NB4 (cell line): Measurements from ENCODE around the gene OSBPL8.
A peak's percentile ranks its signal among the peaks of the same experiment; 100 is the strongest.

ENCODE experiments used
- DNase-seq: peaks from one replicate; pipeline ENCODE4 v3.0.0; 2010; ENCODE audit warnings: low read depth
- H3K4me3 ChIP-seq: one replicate; pipeline ENCODE4 v1.5.1; 2011; ENCODE audit warnings: mild to moderate bottlenecking, low read depth, low read length, moderate library complexity
- MYC ChIP-seq: IDR thresholded peaks from 2 replicates; pipeline ENCODE4 v1.6.1; 2011; ENCODE audit warnings: low read depth, low read length
- POLR2A ChIP-seq: IDR thresholded peaks from 2 replicates; pipeline ENCODE4 v1.6.1; 2011; ENCODE audit warnings: mild to moderate bottlenecking; ENCODE audit not compliant: insufficient read length; ENCODE audit errors: extremely low read depth
- TF ChIP-seq, protein P1 (sequence below): IDR thresholded peaks from 2 replicates; pipeline ENCODE4 v1.6.1; 2011; ENCODE audit warnings: low read depth, low read length
- TF ChIP-seq, protein P2 (sequence below): IDR thresholded peaks from one replicate; pipeline ENCODE4 v1.5.1; 2012; ENCODE audit warnings: low read depth, low read length

OSBPL8 gene

DNA sequence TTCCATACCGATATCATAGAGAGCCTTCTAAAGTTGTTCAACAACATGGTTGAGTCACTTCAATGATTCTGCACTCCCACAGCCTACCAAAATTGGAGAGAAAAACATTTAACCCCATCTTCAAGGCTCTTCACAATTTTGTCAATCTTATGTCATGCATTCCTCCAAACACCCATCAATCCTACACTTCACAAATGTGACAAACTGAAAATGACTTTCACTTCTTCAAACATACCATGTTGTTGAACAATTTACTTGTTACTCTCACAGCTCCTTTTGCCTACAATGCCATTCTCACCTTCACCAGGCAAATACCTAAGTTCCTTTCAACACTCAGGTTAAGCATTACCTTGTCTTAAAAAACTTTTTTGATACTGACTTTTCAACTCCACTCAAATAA lies 88.0 kb downstream of the OSBPL8 start:
- H3K4me3 ChIP-seq: no peak overlapping the region
- no peak for DNase-seq
- TF ChIP-seq, protein P1, sequence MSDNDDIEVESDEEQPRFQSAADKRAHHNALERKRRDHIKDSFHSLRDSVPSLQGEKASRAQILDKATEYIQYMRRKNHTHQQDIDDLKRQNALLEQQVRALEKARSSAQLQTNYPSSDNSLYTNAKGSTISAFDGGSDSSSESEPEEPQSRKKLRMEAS: no peak
- TF ChIP-seq POLR2A: no peak
- TF ChIP-seq, protein P2, sequence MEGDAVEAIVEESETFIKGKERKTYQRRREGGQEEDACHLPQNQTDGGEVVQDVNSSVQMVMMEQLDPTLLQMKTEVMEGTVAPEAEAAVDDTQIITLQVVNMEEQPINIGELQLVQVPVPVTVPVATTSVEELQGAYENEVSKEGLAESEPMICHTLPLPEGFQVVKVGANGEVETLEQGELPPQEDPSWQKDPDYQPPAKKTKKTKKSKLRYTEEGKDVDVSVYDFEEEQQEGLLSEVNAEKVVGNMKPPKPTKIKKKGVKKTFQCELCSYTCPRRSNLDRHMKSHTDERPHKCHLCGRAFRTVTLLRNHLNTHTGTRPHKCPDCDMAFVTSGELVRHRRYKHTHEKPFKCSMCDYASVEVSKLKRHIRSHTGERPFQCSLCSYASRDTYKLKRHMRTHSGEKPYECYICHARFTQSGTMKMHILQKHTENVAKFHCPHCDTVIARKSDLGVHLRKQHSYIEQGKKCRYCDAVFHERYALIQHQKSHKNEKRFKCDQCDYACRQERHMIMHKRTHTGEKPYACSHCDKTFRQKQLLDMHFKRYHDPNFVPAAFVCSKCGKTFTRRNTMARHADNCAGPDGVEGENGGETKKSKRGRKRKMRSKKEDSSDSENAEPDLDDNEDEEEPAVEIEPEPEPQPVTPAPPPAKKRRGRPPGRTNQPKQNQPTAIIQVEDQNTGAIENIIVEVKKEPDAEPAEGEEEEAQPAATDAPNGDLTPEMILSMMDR: no peak
- no peak for TF ChIP-seq MYC

DNA sequence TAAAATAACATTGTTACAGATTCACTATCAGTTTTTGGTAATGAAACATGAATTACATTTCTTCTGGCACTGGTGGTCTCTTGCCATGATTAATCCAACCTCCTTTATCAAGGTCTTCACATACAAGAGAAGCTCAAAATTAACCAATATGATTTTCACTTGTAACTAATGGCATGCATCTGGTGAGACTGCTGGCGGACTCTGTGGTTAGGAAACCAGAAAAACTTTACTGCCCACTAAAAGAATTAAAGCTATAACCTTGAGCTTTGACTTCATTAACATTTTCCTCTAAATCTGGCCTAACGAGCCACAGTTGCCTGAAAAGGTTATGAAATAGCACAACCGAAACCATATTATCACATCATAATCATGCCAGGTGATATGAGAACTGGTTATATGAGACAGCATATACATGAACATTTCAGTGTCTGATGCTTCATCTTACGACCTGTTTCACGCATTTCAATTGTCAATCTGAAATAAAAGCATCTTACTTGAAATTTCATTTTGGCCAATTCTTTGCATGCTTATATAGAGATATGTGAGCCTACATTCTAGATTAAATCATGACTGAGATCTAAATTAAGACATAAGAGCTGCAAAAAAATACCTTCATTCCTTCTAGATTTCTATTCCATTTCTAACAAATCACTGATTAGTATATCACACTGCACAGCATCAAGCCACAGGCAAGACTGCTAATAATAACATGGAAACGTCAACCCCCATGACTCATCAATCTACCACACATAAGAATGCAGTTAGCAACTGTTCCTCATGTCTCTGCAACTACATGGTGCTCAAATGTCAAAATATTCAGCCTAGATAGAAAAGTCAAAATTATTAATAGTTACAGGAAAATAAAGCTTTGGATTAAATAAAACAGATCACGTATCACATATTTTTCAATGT lies 89.3 kb downstream of the OSBPL8 start:
- peak; percentile 74 for DNase-seq
- TF ChIP-seq MYC (peak; percentile 12; the same call in 1 of the 2 replicates), POLR2A (no peak)
- no peak overlapping the region for H3K4me3 ChIP-seq

DNA sequence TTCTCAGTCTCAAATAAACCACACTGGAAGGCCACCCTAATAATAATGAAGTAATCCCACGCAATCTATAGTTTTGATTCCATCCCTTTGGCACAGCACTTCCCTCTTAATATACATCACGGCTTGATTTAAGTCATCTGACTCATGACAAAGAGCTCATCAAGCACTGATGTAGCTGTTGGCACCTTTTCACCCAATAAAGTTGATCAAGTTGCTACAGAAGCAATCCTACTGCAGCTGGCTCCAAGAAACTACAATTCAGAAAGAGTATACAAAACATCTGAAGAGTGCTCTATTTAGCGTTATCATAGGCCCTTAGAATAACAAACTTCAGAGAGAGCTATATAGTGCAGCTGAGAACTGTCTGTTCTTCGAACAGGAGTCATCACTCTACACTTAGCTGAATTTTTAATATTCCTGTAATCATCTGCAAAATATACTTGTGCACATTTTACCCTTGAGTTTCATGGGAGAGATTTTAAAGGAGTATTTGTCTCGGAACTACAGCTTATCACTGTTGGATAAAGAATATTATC lies 94.9 kb downstream of the OSBPL8 start:
- TF ChIP-seq, protein P2: no peak
- no peak overlapping the region for H3K4me3 ChIP-seq
- DNase-seq: no peak

DNA sequence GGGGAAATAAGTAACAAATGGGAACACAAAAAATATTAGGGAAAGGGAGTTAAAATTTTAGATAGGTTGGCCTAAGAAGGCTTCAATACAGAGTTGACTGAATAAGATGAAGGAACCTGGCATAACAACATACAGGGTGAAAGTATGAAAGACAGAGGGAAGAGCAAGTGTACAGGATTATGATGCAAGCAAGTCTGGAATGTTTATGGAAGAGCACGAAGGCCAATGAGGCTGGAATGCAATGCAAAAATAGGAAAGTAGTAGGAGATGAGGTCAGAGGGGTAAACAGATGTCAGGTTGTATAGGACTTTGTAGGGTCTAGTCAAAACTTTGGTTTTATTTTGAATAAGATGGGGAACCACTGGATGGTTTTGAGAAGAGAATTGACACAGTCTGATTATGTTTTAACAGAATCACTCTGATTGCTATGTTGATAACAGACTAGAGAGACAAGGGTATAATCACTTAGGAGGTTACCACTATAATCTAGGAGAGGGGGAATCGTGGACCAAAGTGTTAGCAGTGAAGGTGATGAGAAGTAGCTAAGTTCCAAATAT lies 96.8 kb downstream of the OSBPL8 start:
- no peak overlapping the region for H3K4me3 ChIP-seq
- no peak for DNase-seq
- TF ChIP-seq, protein P1: no peak
- TF ChIP-seq POLR2A: no peak
- TF ChIP-seq, protein P2: no peak
- no peak for TF ChIP-seq MYC

DNA sequence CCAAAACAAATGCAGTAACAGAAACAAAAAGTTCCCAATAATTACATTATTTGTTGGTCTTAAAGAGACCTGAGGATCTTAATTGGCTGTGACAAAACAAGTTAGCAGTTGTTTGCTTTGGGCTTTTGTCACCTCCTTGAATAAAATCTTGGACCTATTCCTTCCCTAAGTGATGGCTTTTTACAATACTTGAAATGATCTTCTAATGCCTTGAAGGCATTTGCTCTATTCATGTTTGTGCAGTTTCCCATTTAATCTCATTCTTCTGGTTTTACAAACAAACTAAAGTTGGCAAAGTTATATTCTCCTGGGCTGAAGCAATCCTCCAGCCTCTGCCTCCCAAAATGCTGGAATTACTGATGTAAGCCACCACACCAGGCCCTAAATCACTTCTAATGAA lies 98.8 kb downstream of the OSBPL8 start:
- TF ChIP-seq, protein P2: no peak
- no peak for TF ChIP-seq MYC
- TF ChIP-seq, protein P1: no peak
- TF ChIP-seq POLR2A: no peak
- DNase-seq: no peak
- no peak overlapping the region for H3K4me3 ChIP-seq

DNA sequence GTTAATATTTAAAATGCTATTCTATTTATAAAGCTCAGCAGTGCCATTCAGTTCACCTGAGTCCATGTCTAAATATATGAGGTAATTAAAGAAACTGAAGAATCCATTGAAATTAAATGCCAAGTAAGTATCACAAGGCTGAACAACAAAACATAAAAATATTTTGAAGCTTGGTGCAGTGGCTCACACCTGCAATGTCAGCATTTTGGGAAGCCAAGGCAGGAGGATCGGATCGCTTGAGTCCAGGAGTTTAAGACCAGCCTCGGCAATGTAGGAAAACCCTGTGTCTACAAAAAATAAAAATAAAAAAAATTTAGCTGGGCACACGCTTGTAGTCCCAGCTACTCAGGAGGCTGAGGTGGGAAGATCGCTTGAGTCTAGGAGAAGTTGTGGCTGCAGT lies 101.8 kb downstream of the OSBPL8 start:
- DNase-seq: no peak
- TF ChIP-seq, protein P2: no peak
- TF ChIP-seq MYC (no peak), POLR2A (no peak)
- TF ChIP-seq, protein P1: no peak
- H3K4me3 ChIP-seq: no peak overlapping the region
